HG03025 (cell line): ENCODE data around the gene ENPP1.
"Not testable (repeated sequence)": the region's sequence is repeated elsewhere in the genome, so short reads cannot be mapped to it uniquely, and the experiment has no call there.

Experiments
- ATAC-seq: cut with Tn5 transposase; IDR thresholded peaks from one replicate; pipeline ENCODE4 v1.9.1; 2021; ENCODE audit warnings: mild to moderate bottlenecking, moderate library complexity; ENCODE audit not compliant: unreplicated experiment, low FRiP score

The ENPP1 gene

GRCh38 chr6:131910219-131910589 lies 102.4 kb downstream of the ENPP1 start:
- no peak for ATAC-seq

- ATAC-seq: no peak
Measured at GRCh38 chr6:131910956-131911355, 103.1 kb downstream of the ENPP1 start.

DNA sequence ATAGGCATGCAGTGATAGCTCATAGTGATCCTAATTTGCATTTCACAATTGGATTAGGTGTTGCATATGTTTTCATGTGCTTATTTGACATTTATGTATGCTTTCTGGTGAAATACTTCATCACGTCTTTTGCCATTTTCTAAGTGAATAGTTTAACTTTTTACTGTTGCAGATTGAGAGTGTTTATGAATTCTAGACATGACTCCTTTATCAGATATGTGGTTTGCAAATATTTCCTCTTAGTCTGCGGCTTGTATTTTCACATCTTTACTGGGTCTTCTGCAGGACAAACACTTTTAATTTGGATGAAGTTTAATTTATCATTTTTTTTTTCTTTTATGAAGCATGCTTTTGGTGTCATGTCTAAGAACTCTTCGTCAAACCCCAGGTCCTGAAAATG lies 104.1 kb downstream of the ENPP1 start:
- no peak for ATAC-seq

GRCh38 chr6:131914234-131914633 lies 106.4 kb downstream of the ENPP1 start:
- ATAC-seq: no peak

DNA sequence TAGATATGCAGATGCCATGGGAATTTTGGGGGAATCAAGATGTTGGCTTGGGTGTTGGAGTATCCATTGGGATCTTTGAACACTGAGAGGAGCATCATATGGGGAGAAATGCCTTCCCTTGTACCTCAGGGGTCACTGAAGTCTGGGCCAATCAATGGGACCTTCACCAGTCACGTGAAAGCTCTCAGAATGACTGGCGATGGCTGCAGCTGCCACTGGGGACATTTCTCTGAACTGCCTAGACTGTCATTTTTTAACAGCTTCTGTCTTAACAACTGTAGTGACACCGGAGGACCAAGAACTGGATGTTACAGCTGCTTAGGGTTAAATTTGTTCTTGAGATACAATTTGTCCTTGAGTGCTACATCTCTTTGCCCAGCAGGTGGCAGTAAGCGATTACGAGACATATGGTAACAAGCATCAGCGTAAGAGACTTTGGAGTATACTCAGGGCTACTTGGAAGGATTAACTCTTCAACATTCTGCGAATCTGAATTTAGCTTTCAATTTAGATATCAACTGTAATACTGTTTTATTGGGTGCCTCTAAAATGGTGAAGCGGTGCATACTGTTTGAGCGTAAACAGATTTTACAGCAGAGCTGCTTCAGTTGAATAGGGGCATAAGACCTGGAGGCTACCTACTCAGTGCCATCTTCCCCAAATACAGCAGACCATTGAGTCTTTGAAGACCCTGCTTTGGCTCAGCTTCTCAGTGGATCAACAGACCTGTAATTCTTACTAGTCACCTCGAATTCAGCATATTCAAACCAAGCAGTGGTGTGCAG lies 107.3 kb downstream of the ENPP1 start:
- ATAC-seq: peak; percentile 80

GRCh38 chr6:131916091-131916796 lies 108.4 kb downstream of the ENPP1 start:
- not testable (repeated sequence) for ATAC-seq

DNA sequence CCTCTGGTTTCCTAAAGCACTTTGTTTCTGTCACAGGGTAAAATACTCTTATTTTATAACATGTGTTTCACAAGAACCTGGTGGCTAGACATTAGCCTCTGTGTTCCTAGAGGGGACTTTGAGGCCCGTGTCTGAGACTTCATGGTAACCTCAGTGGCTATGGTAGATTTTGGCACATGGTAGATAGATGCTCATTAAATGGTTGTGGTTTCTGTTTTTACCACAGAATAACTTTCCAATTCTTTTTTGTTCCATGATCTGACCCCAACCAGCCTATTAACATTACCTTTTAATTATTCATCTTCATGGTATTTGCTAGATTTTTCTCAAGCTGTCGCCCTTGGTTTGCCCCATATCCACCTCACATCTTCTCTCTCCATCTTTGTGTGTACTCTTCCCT lies 109.0 kb downstream of the ENPP1 start:
- ATAC-seq: no peak

DNA sequence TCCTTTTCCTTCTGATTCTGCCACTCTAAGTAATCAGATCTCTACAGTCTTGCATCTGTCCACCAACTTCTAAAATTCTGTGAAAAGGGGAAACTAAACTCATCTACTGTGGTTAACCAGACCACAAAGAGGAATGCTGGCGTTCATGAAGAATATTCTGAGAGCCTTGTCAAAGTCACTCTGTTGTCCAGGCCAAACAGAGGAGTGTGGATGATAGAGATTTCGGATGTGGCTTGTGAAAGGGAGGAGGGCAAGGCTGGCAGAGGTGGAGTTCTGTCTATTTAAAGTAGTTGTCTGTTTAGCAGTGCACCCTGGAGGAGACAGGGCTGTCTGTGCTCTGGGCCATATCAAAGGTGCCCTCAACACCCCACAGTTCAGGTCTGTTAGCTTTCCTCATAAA lies 109.5 kb downstream of the ENPP1 start:
- no peak for ATAC-seq

- no peak for ATAC-seq
Measured at GRCh38 chr6:131917763-131918649, 110.2 kb downstream of the ENPP1 start.

DNA sequence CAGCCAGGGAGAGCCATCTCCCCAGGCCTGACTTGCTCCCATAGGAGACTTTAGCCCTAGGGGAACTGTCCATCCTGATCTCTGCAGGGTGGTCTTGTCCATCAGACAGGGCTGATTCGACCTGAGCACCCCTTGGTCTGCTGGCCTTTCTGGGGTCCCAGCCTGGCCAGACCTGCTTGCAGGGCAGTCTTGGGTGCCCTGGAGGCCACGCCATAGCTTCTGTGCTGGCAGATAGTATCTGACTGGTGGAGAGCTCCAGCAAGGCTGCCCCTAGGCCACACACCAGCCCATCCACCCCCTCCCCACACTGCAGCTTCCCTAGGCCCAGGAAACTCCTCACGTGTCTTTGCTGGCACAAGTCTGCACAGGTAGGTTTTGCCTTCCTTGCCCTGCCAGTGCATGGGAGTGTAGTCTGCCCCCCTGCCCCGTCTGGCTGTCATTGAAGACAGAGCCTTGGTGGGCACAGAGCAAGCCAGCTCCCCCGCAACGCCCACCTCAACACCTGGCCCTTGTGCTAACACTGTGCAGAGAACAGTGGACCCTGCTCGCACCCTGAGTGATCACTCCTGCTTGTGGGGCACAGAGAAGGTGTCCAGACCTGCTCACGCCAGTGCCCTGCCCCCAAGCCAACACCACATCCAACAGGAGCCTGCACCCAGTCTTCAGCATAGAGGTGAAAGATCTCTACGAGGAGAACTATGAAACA lies 111.0 kb downstream of the ENPP1 start:
- no peak for ATAC-seq

- ATAC-seq: no peak
Measured at GRCh38 chr6:131920656-131921055, 112.8 kb downstream of the ENPP1 start.

DNA sequence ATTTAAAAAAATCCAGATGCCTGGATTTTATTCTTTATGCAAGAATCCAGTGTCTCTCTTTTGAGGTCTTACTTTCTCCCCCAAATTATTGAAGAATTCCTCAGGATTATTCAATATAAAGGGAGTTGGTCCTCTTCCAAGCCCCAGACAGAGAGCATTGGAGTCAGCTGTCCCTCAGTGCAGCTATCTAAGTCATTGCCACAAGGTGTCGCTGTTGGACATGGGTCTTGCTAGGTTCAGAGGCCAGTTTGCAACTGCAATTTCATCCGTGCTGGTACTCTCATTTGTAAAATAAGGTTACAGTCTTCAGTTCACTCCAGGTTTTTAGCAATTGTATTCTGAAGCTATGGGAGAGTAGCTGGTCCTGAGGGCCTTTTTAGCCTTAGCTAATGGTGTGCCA lies 115.5 kb downstream of the ENPP1 start:
- ATAC-seq: peak; percentile 53

DNA sequence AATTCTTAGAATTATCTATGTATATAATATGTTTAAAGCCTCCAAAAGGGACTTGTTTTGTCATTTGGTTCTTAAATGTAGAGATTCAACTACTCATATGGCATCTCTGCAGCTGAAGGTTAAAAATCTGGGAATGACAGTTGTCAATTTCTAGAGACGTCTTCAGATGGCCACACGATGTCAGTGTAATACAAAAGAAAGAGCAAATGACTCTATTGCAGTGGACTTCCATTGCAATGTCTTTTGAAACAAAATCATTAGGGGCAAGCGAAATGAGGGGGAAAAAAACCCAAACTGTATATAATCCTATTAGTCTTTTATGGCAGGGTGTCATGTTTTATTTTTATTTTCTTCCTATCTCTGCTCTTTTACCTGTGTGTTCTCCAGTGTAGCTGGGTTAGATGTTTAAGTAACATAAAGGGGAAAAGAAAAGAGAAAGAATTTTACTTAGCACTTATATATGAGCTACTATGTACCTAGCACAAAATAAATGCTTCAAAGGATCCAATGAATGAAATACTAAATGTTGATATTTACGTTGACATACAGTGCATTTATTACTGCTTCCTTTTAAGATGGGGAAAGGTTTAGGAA lies 117.2 kb downstream of the ENPP1 start:
- ATAC-seq: no peak

GRCh38 chr6:131929264-131929663 lies 121.4 kb downstream of the ENPP1 start:
- no peak for ATAC-seq

GRCh38 chr6:131929976-131930375 lies 122.2 kb downstream of the ENPP1 start:
- ATAC-seq: no peak

- no peak for ATAC-seq
Measured at GRCh38 chr6:131931063-131931750, 123.4 kb downstream of the ENPP1 start.

GRCh38 chr6:131936156-131936555 lies 128.3 kb downstream of the ENPP1 start:
- ATAC-seq: no peak

DNA sequence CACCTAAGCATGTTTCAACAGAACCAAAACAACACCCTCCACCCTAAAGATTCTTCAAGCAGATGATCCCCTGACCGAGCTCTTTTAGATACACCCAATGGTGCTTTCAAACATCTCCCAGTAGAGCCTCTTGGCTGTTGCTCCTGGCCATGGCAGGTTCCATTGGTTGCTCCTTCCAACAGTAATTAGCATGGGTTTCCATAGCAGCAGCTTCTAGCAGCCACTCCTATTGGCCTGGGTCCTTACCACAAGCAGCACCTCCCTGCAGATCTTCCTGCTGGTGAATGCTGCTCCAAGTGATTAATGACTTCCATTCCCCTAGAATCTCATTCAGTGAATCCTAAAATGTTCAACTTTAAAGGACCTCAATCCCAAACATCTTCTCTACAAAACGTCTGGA lies 129.4 kb downstream of the ENPP1 start:
- no peak for ATAC-seq
